GM10266 (cell line): ENCODE measurements around the gene VPS18.

ENCODE experiments used
- DNase-seq: peaks from one replicate; pipeline ENCODE4 v3.0.0; 2012; ENCODE audit errors: extremely low spot score
- CTCF ChIP-seq: IDR thresholded peaks from 2 replicates; pipeline ENCODE4 v1.5.1; 2012; ENCODE audit warnings: mild to moderate bottlenecking, low read depth; ENCODE audit not compliant: control insufficient read depth, insufficient read depth; ENCODE audit errors: missing control alignments

VPS18 gene

GRCh38 chr15:40915679-40916078, 21.4 kb downstream of the VPS18 start:
- TF ChIP-seq CTCF, result no peak
- DNase-seq, result no peak

GRCh38 chr15:40917585-40917984, 23.3 kb downstream of the VPS18 start:
- no peak for TF ChIP-seq CTCF
- no peak for DNase-seq

- TF ChIP-seq CTCF, result no peak
- no peak for DNase-seq
Observed at GRCh38 chr15:40918146-40918798, 24.0 kb downstream of the VPS18 start.

- no peak for DNase-seq
- no peak for TF ChIP-seq CTCF
Observed at GRCh38 chr15:40918799-40919392, 24.6 kb downstream of the VPS18 start.

GRCh38 chr15:40921949-40922607, 27.8 kb downstream of the VPS18 start:
- no peak for DNase-seq
- no peak for TF ChIP-seq CTCF

GRCh38 chr15:40922608-40923005, 28.4 kb downstream of the VPS18 start:
- TF ChIP-seq CTCF, result no peak
- no peak for DNase-seq

- no peak for DNase-seq
- TF ChIP-seq CTCF, result no peak
Observed at GRCh38 chr15:40923551-40923950, 29.3 kb downstream of the VPS18 start.
